CD4-positive, alpha-beta T cell (primary cell): ENCODE data around the gene TNS4. TPM values are rescaled to one million over a fixed set of nuclear protein-coding genes. Genes with fewer than 3 reads are reported as not detected.

ENCODE experiments used
- ATAC-seq: fragments of 200-7000 bp; cut with Tn5 transposase; one replicate; pipeline ENCODE4 v1.10.0; 2022; ENCODE audit warnings: mild to moderate bottlenecking; ENCODE audit not compliant: poor library complexity
- CTCF ChIA-PET: fragments of 350-600 bp; sonication (Branson Sonifier 250); formaldehyde crosslinking; loops from one replicate; lab custom pipeline; 2021; ENCODE audit warnings: antibody characterized with exemption, inconsistent platforms; lab: Charles Lee
- POLR2A ChIA-PET: fragments of 350-600 bp; sonication (Branson Sonifier 250); formaldehyde crosslinking; loops from one replicate; lab custom pipeline; 2021; ENCODE audit warnings: antibody characterized with exemption, inconsistent platforms; lab: Charles Lee
- DNase-seq, 14 experiments: peaks; one replicate each; pipeline ENCODE4 v3.0.0-alpha.2; 2013 to 2020; ENCODE audit warnings: mixed read lengths in 2 of 14
- H3K27ac ChIP-seq, 2 donors: one replicate each; pipeline versions ENCODE4 v1.5.1 to v1.7.0; 2013; ENCODE audit warnings: low read length in 2 of 2, low read depth in 1 of 2, mild to moderate bottlenecking in 1 of 2
- H3K27me3 ChIP-seq, 2 experiments: 1 replicate in 1 of 2; 2 replicates in 1 of 2; pipeline versions ENCODE4 v1.6.1 to v1.7.0; 2013; ENCODE audit warnings: low read length in 2 of 2, control low read depth in 1 of 2, mild to moderate bottlenecking in 1 of 2, moderate library complexity in 1 of 2; ENCODE audit not compliant: insufficient read depth in 2 of 2, control insufficient read depth in 1 of 2
- H3K36me3 ChIP-seq: one replicate; pipeline ENCODE4 v1.6.1; 2013; ENCODE audit warnings: low read length, control low read depth; ENCODE audit not compliant: insufficient read depth
- H3K4me1 ChIP-seq: one replicate; pipeline ENCODE4 v1.6.1; 2013; ENCODE audit warnings: low read length, control low read depth; ENCODE audit not compliant: insufficient read depth
- H3K4me3 ChIP-seq: one replicate; pipeline ENCODE4 v1.5.1; 2013; ENCODE audit warnings: mild to moderate bottlenecking, low read length, moderate library complexity
- H3K9me3 ChIP-seq, 2 experiments: 1 replicate in 1 of 2; 2 replicates in 1 of 2; pipeline versions ENCODE4 v1.6.1 to v1.7.0; 2013; ENCODE audit warnings: low read length in 2 of 2, mild to moderate bottlenecking in 2 of 2, control low read depth in 1 of 2, moderate library complexity in 1 of 2; ENCODE audit not compliant: control insufficient read depth in 1 of 2, insufficient read depth in 1 of 2
- H3K27ac Mint-ChIP-seq: one replicate; pipeline ENCODE4 v1.8.0; 2020; ENCODE audit warnings: mixed read lengths
- H3K27me3 Mint-ChIP-seq: one replicate; pipeline ENCODE4 v1.8.0; 2021; ENCODE audit warnings: mixed read lengths
- H3K36me3 Mint-ChIP-seq: one replicate; pipeline ENCODE4 v1.8.0; 2021; ENCODE audit warnings: low read depth, mixed read lengths
- H3K4me1 Mint-ChIP-seq: one replicate; pipeline ENCODE4 v1.8.0; 2021; ENCODE audit warnings: low read depth, mixed read lengths
- H3K4me3 Mint-ChIP-seq: one replicate; pipeline ENCODE4 v1.8.0; 2020; ENCODE audit warnings: mild to moderate bottlenecking, mixed read lengths
- H3K9me3 Mint-ChIP-seq: one replicate; pipeline ENCODE4 v1.8.0; 2020; ENCODE audit warnings: mixed read lengths
- intact Hi-C, 2 experiments: fragments of 100-400 bp; cut with DNase I in 1 of 2; cut with micrococcal nuclease in 1 of 2; formaldehyde crosslinking; loops; one replicate each; pipeline versions ENCODE4 v1.15.1 to v1.9.0; 2023 to 2025; cut with DNase I, micrococcal nuclease
- total RNA-seq, 174 experiments: library from RNA in 2 of 174; stranded (reverse) in 2 of 174; gene quantifications; one replicate each; pipeline ENCODE4 v1.2.3 and lab custom pipeline; 2021 to 2026
- TF ChIP-seq, protein P1 (sequence below): fragments of 200-600 bp; IDR thresholded peaks from one replicate; pipeline ENCODE4 v1.8.0; 2022; ENCODE audit warnings: antibody characterized with exemption, mild to moderate bottlenecking

TNS4 gene
- total RNA-seq, 2 experiments from 2014 or later, result 3.0 to 4.2 TPM

DNA sequence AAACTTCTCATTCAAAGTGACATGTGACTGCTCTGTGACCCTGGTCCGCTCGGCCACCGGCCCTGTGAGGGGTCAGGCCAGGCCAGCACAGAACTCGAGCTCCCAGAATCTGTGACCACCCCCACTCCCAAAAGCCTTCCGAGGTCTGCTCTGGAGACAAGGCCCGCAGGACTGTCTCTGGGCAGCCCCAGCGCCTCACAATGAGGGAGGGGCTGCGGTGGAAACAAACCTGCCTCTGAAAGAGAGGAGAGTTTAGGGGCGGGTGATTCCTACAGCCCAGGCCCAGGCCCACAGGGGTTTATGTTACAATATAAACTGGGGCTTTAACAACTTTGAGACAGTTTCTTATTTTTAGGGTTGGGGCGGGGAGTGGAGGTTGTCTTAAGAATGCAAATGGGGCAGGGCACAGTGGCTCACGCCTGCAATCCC, 38.3 kb downstream of the TNS4 start:
- Mint-ChIP-seq H3K9me3 (no peaks in the 10 kb centered on the region), H3K27ac (no peak overlapping the region), H3K4me1 (no peaks in the 10 kb centered on the region), H3K27me3 (no peaks in the 10 kb centered on the region), H3K4me3 (no peak overlapping the region), H3K36me3 (no peaks in the 10 kb centered on the region)
- H3K27ac ChIP-seq, result no peak overlapping the region
- DNase-seq (no peak), ATAC-seq (no peak)
- no peaks in the 10 kb centered on the region for H3K27me3 ChIP-seq
- H3K36me3 ChIP-seq, result no peaks in the 10 kb centered on the region
- H3K4me1 ChIP-seq, result no peaks in the 10 kb centered on the region
- no peak overlapping the region for H3K4me3 ChIP-seq
- TF ChIP-seq, protein P1, sequence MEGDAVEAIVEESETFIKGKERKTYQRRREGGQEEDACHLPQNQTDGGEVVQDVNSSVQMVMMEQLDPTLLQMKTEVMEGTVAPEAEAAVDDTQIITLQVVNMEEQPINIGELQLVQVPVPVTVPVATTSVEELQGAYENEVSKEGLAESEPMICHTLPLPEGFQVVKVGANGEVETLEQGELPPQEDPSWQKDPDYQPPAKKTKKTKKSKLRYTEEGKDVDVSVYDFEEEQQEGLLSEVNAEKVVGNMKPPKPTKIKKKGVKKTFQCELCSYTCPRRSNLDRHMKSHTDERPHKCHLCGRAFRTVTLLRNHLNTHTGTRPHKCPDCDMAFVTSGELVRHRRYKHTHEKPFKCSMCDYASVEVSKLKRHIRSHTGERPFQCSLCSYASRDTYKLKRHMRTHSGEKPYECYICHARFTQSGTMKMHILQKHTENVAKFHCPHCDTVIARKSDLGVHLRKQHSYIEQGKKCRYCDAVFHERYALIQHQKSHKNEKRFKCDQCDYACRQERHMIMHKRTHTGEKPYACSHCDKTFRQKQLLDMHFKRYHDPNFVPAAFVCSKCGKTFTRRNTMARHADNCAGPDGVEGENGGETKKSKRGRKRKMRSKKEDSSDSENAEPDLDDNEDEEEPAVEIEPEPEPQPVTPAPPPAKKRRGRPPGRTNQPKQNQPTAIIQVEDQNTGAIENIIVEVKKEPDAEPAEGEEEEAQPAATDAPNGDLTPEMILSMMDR, result no peak
- ChIA-PET CTCF (no interaction called here), POLR2A (no interaction called here)
- no peaks in the 10 kb centered on the region for H3K9me3 ChIP-seq
- intact Hi-C loops, result no loop called here

DNA sequence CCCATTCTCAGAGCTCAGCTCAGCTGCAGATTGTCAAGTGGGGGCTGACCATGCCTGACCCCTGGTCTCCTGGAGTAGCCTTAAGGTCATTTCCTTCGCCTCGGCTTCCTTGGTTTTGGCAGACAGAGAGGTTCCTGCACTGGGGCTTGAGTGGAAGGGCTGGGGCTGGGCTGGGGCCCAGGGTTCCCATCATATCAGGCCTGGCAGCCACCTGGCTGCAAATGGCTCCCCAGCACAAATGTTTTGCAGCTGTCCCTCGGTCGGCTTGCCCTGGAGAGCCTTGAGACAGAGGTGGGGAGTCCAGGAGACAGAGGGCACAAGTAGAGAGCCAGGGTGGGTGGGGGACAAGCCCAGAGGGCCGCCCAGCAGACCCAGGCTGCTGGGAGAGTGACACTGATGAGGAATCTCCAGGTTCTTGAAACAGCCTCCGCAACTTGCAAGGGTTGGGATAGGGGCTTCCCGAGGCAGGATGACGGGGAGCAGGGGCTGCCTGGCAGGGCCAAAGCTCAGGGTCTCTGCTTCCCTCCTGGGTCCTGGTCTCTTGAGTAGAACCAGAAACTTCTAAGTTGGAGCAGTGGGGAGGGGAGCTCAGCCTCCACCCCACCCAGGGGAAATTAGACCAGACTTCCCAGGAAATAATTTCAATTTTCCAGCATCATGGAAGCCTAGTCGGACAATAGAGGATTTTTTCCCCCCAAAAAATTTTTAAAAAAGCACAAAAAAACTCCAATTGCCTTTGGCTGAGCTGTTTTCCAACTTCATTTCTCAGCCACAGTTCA, 38.9 kb downstream of the TNS4 start:
- DNase-seq, result no peak
- H3K36me3 Mint-ChIP-seq, result no peaks in the 10 kb centered on the region
- Histone ChIP-seq H3K27ac (no peak overlapping the region), H3K36me3 (no peaks in the 10 kb centered on the region), H3K9me3 (no peaks in the 10 kb centered on the region), H3K27me3 (no peaks in the 10 kb centered on the region), H3K4me3 (no peak overlapping the region), H3K4me1 (no peaks in the 10 kb centered on the region)
- intact Hi-C loops, result no loop called here
- no peak for ATAC-seq
- no peaks in the 10 kb centered on the region for H3K9me3 Mint-ChIP-seq
- H3K4me1 Mint-ChIP-seq, result no peaks in the 10 kb centered on the region
- ChIA-PET CTCF (interaction anchor here (1.0 kb wide), 1 partner anchor 64 kb away, joined by 3 read pairs; no protein-coding TSS in a partner anchor), POLR2A (no interaction called here)
- H3K27ac Mint-ChIP-seq, result no peak overlapping the region
- no peak overlapping the region for H3K4me3 Mint-ChIP-seq
- TF ChIP-seq, protein P1, result no peak
- no peaks in the 10 kb centered on the region for H3K27me3 Mint-ChIP-seq

DNA sequence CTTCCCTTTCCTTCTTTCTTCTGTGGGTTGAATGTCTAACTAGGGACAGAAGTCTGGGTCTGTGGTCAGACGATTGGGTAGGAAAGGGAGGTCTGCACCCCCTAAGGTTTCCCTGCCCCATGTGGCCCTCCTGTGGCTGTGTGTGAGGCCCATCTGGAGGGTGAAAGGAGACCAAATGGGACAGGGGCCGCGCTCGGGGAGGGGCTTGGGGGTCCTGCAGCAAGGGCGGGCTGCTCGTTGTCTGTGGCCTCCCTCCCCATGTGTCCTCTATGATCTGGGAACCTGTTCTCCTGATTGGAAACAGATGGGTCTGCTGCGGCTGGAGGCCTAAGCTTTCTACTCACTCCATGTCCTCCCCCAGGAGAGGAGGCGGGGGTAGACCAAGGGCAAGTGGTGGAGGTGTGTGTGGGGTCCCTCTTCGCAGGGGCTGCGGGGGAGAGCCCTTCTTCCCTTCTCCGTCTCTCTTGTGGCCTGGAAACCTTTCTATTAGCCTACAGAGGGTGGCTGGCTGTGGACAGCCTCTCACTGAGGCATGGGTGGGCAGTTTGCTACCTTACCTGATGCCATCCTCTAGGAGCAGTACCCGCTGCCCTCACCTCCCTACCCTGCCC, 39.6 kb downstream of the TNS4 start:
- TF ChIP-seq, protein P1, result no peak

More for the DNA sequence above, 39.6 kb downstream of the TNS4 start:
- no peaks in the 10 kb centered on the region for H3K36me3 ChIP-seq
- no peak overlapping the region for H3K4me3 Mint-ChIP-seq
- CTCF ChIA-PET, result interaction anchor here (1.0 kb wide), 1 partner anchor 63 kb away, joined by 3 read pairs; no protein-coding TSS in a partner anchor
- no peaks in the 10 kb centered on the region for H3K4me1 Mint-ChIP-seq
- H3K4me1 ChIP-seq, result no peaks in the 10 kb centered on the region
- no peaks in the 10 kb centered on the region for H3K9me3 ChIP-seq
- no peak for ATAC-seq
- intact Hi-C loops, result no loop called here
- no peak for DNase-seq
- no peak overlapping the region for H3K4me3 ChIP-seq
- no peaks in the 10 kb centered on the region for H3K36me3 Mint-ChIP-seq
- no peaks in the 10 kb centered on the region for H3K27me3 ChIP-seq
- H3K27me3 Mint-ChIP-seq, result no peaks in the 10 kb centered on the region
- no peak overlapping the region for H3K27ac Mint-ChIP-seq
- no peaks in the 10 kb centered on the region for H3K9me3 Mint-ChIP-seq
- no peak overlapping the region for H3K27ac ChIP-seq
- POLR2A ChIA-PET, result no interaction called here
